Spleen (tissue), 11 donors: ENCODE measurements around the gene PRM3. TPM values are rescaled to one million over a fixed set of nuclear protein-coding genes. Genes with fewer than 3 reads are reported as not detected.

Experiments used
- DNase-seq: peaks from one replicate; pipeline ENCODE4 v3.0.0-alpha.2; 2020
- H3K27ac ChIP-seq, 8 donors: fragments of 200-600 bp; sonication (generic) in 7 of 8; 1 replicate in 4 of 8; 2 replicates in 4 of 8; pipeline versions ENCODE4 v1.5.0 to v1.8.0; 2016 to 2021; ENCODE audit warnings: inconsistent platforms in 4 of 8, mild to moderate bottlenecking in 4 of 8, moderate library complexity in 1 of 8
- H3K27me3 ChIP-seq, 7 donors: fragments of 200-600 bp; sonication (generic) in 6 of 7; replicated peaks in 1 of 7; 1 replicate in 4 of 7; 2 replicates in 3 of 7; pipeline versions ENCODE4 v1.5.0 to v1.8.0; 2016 to 2021; ENCODE audit warnings: inconsistent platforms in 3 of 7, mild to moderate bottlenecking in 1 of 7
- H3K36me3 ChIP-seq, 6 donors: fragments of 200-600 bp; sonication (generic) in 5 of 6; 1 replicate in 4 of 6; 2 replicates in 2 of 6; pipeline versions ENCODE4 v1.5.0 to v1.8.0; 2016 to 2021; ENCODE audit warnings: inconsistent platforms in 2 of 6
- H3K4me1 ChIP-seq, 6 donors: fragments of 200-600 bp; sonication (generic) in 5 of 6; 1 replicate in 3 of 6; 2 replicates in 3 of 6; pipeline versions ENCODE4 v1.5.0 to v1.8.0; 2016 to 2021; ENCODE audit warnings: inconsistent platforms in 3 of 6
- H3K4me3 ChIP-seq, 8 donors: fragments of 200-600 bp; sonication (generic) in 7 of 8; 1 replicate in 4 of 8; 2 replicates in 4 of 8; pipeline versions ENCODE4 v1.5.0 to v1.8.0; 2016 to 2021; ENCODE audit warnings: inconsistent platforms in 4 of 8, mild to moderate bottlenecking in 4 of 8, moderate library complexity in 2 of 8
- H3K9me3 ChIP-seq, 8 donors: fragments of 200-600 bp; sonication (generic) in 7 of 8; 1 replicate in 4 of 8; 2 replicates in 4 of 8; pipeline versions ENCODE4 v1.5.0 to v1.8.0; 2016 to 2021; ENCODE audit warnings: inconsistent platforms in 4 of 8
- POLR2A ChIP-seq, 3 donors: fragments of 450-650 bp; IDR thresholded peaks; one replicate each; pipeline ENCODE4 v1.5.1; 2017; ENCODE audit warnings: antibody characterized with exemption in 3 of 3, mild to moderate bottlenecking in 1 of 3
- POLR2AphosphoS5 ChIP-seq, 3 donors: sonication (generic); formaldehyde crosslinking; IDR thresholded peaks; one replicate each; pipeline ENCODE4 v1.5.1; 2017; ENCODE audit warnings: antibody characterized with exemption in 3 of 3
- WGBS, 5 donors: extraction: QIAGEN DNeasy Blood & Tissue Kit in 3 of 5; methylation state at CpG; one replicate each; pipeline versions ENCODE4 v1.1.5 to v1.1.7; 2013 to 2018; 5-methylcytosine and 5-hydroxymethylcytosine counted together
- intact Hi-C: fragments of 100-400 bp; cut with DNase I; formaldehyde crosslinking; loops from one replicate; pipeline ENCODE4 v1.15.0; 2023; ENCODE audit warnings: low total_unique reads
- polyA plus RNA-seq, 3 donors: library from polyadenylated mRNA; stranded (reverse); fragments of 200-250 nt; gene quantifications; one replicate each; pipeline ENCODE4 v1.2.1, GENCODE V29; 2013
- total RNA-seq, 7 donors: library from RNA; depleted of rRNA in 3 of 7; stranded (reverse); fragments of >200 nt in 3 of 7; fragmentation: NEBNext Ultra II Directional in 4 of 7; extraction: Animal tissue kit (Norgen Biotek cat#: 25700) in 4 of 7; gene quantifications; one replicate each; pipeline versions ENCODE4 v1.1.0 to v1.2.1, GENCODE V29; 2016 to 2021
- TF ChIP-seq, protein P1 (sequence below), 11 experiments: fragments of 200-600 bp in 7 of 11; fragments of 450-650 bp in 4 of 11; sonication (generic) in 4 of 11; IDR thresholded peaks in 8 of 11; conservative IDR thresholded peaks in 3 of 11; 1 replicate in 7 of 11; 2 replicates in 4 of 11; pipeline versions ENCODE4 v1.4.0 to v1.8.0; 2016 to 2021; ENCODE audit warnings: antibody characterized with exemption in 11 of 11, inconsistent platforms in 4 of 11, mild to moderate bottlenecking in 1 of 11
- donor health status: healthy with polysubstance abuse.
- donor health status: DM: no; HTN: no; CAD: no; lungs with moderate emphysema.
- donor health status: DM: no; HTN: no; CAD: no.
- donor health status: Bipolar disorder and iron deficiency.
- donor health status: healthy.
- donor health status: DM: no; HTN: no; CAD: no.
- donor health status: DM: yes; HTN: yes; CAD: no.

The PRM3 gene
- total and polyA plus RNA-seq, 10 donors: not detected

DNA sequence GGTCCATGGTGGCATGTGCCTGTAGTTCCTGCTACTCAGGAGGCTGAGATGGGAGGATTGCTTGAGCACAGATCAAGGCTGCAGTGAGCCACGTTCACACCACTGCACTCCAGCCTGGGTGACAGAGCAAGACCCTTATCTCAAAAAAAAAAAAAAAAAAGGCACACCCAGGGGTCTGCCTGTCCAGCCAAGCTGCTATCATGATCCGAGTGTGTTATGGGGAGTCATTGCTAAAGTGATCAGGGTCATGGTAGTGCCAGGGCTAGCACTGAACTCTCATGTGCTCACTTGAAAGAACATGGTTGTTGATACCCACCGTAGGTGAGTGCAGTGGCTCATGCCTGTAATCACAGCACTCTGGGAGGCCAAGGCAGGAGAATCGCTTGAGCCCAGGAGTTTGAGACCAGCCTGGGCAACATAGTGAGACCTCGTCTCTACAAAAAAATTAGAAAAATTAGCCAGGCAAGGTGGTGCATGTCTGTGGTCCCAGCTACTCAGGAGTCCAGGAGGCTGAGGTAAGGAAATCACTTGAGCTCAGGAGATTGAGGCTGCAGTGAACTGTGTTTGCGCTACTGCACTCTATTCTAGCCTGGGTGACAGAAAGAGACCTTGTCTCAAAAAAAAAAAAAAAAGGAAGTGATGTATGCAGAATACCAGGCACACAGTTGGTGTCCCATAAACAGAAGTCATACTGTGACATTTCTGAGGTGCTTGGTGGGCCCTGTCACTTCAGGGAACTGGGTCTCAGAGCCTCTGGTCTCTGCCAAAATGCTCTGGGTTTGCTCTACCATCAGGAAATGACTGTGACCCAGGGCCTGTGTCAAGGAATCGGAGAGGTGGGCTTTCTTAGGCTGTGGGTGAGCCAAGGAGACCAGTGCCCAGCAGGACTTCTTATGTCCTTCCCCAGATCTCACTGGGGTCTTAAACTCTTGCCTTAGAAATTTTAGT, 5.5 kb upstream of the PRM3 start:
- no peaks in the 10 kb centered on the region for H3K9me3 ChIP-seq
- intact Hi-C loops: no loop called here
- DNase-seq: no peak
- no peaks in the 10 kb centered on the region for H3K27me3 ChIP-seq
- H3K4me1 ChIP-seq: peaks cover 0 to 9% (median 0%) of the 10 kb centered on the region in 6 donors
- TF ChIP-seq, protein P1, sequence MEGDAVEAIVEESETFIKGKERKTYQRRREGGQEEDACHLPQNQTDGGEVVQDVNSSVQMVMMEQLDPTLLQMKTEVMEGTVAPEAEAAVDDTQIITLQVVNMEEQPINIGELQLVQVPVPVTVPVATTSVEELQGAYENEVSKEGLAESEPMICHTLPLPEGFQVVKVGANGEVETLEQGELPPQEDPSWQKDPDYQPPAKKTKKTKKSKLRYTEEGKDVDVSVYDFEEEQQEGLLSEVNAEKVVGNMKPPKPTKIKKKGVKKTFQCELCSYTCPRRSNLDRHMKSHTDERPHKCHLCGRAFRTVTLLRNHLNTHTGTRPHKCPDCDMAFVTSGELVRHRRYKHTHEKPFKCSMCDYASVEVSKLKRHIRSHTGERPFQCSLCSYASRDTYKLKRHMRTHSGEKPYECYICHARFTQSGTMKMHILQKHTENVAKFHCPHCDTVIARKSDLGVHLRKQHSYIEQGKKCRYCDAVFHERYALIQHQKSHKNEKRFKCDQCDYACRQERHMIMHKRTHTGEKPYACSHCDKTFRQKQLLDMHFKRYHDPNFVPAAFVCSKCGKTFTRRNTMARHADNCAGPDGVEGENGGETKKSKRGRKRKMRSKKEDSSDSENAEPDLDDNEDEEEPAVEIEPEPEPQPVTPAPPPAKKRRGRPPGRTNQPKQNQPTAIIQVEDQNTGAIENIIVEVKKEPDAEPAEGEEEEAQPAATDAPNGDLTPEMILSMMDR (IDR thresholded peaks at IDR 0.05 in 8 of 11, conservative IDR thresholded peaks at IDR 0.05 in 3 of 11): no peak
- no peak for TF ChIP-seq POLR2A (IDR thresholded peaks at IDR 0.05)
- TF ChIP-seq POLR2AphosphoS5 (IDR thresholded peaks at IDR 0.05): no peak
- no peak overlapping the region for H3K27ac ChIP-seq
- H3K4me3 ChIP-seq: no peak overlapping the region
- H3K36me3 ChIP-seq: no peaks in the 10 kb centered on the region
- 78 to 86% (median 80%) methylated on average over 7 of the region's 7 CpGs for WGBS, 5 donors

- DNase-seq: no peak
- intact Hi-C loops: no loop called here
- WGBS, 5 donors: 83 to 92% (median 91%) methylated on average over 12 of the region's 12 CpGs
- Histone ChIP-seq H3K36me3 (no peaks in the 10 kb centered on the region), H3K27me3 (no peaks in the 10 kb centered on the region), H3K9me3 (no peaks in the 10 kb centered on the region), H3K27ac (no peak overlapping the region), H3K4me1 (peaks cover 0 to 9% (median 0%) of the 10 kb centered on the region in 6 donors), H3K4me3 (no peak overlapping the region)
- TF ChIP-seq POLR2AphosphoS5 (IDR thresholded peaks at IDR 0.05) (no peak), POLR2A (IDR thresholded peaks at IDR 0.05) (no peak)
- TF ChIP-seq, protein P1 (IDR thresholded peaks at IDR 0.05 in 8 of 11, conservative IDR thresholded peaks at IDR 0.05 in 3 of 11): no peak
Observed at GRCh38 chr16:11277607-11278337, 4.3 kb upstream of the PRM3 start.

DNA sequence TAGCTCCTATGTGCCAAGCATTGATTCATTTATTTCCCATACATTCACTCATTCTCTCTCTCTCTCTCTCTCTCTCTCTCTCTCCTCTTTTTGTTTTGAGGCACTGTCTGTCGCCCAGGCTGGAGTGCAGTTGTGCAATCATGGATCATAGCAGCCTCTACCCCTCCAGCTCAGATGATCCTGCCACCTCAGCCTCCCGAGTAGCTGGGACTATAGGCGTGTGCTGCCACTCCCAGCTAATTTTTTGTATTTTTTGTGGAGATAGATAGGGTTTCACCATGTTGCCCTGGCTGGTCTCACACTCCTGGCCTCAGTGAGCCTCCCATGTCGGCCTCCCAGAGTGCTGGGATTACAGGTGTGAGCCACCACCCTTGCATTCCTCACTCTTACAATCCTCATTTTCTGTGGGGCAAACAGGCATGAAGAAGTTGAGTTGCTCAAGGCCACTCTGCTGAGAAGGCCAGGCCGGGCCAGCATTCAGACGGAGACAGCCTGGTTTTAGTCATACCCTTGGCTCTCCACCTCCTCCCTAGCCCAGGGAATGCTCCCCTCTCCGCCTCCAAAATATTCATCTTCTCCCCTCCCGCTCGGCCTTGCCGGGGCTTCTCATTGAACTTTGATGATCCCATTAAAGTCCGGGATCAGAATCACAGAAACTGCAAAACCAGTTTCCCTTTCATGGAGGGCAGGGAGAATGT, 3.6 kb upstream of the PRM3 start:
- H3K27me3 ChIP-seq: no peaks in the 10 kb centered on the region
- H3K4me1 ChIP-seq: peaks cover 0 to 9% (median 0%) of the 10 kb centered on the region in 6 donors
- no peak for TF ChIP-seq POLR2A (IDR thresholded peaks at IDR 0.05)
- TF ChIP-seq POLR2AphosphoS5 (IDR thresholded peaks at IDR 0.05): no peak
- TF ChIP-seq, protein P1 (IDR thresholded peaks at IDR 0.05 in 8 of 11, conservative IDR thresholded peaks at IDR 0.05 in 3 of 11): no peak
- intact Hi-C loops: no loop called here
- no peaks in the 10 kb centered on the region for H3K9me3 ChIP-seq
- H3K36me3 ChIP-seq: no peaks in the 10 kb centered on the region
- H3K27ac ChIP-seq: no peak overlapping the region
- 80 to 89% (median 87%) methylated on average over 11 of the region's 11 CpGs for WGBS, 5 donors
- H3K4me3 ChIP-seq: no peak overlapping the region
- no peak for DNase-seq
